ENCODE measurements around the gene OR9Q1.
"Not testable (repeated sequence)": the region's sequence is repeated elsewhere in the genome, so short reads cannot be mapped to it uniquely, and the experiment has no call there.

DNA sequence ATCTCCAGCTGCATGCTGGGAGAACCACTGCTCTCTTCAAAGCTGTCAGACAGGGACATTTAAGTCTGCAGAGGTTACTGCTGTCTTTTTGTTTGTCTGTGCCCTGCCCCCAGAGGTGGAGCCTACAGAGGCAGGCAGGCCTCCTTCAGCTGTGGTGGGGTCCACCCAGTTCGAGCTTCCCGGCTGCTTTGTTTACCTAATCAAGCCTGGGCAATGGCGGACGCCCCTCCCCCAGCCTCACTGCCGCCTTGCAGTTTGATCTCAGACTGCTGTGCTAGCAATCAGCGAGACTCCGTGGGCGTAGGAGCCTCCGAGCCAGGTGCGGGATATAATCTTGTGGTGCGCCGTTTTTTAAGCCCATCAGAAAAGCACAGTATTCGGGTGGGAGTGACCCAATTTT is 24.2 kb upstream of the OR9Q1 start:
- TF ChIP-seq, protein P1, sequence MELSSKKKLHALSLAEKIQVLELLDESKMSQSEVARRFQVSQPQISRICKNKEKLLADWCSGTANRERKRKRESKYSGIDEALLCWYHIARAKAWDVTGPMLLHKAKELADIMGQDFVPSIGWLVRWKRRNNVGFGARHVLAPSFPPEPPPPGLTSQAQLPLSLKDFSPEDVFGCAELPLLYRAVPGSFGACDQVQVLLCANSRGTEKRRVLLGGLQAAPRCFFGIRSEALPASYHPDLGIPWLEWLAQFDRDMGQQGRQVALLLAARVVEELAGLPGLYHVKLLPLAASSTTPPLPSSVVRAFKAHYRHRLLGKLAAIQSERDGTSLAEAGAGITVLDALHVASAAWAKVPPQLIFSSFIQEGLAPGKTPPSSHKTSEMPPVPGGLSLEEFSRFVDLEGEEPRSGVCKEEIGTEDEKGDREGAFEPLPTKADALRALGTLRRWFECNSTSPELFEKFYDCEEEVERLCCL (CRISPR knock-in tag; IDR thresholded peaks at IDR 0.05; ENCODE audit: borderline replicate concordance): not testable (repeated sequence)
- TF ChIP-seq, protein P2, sequence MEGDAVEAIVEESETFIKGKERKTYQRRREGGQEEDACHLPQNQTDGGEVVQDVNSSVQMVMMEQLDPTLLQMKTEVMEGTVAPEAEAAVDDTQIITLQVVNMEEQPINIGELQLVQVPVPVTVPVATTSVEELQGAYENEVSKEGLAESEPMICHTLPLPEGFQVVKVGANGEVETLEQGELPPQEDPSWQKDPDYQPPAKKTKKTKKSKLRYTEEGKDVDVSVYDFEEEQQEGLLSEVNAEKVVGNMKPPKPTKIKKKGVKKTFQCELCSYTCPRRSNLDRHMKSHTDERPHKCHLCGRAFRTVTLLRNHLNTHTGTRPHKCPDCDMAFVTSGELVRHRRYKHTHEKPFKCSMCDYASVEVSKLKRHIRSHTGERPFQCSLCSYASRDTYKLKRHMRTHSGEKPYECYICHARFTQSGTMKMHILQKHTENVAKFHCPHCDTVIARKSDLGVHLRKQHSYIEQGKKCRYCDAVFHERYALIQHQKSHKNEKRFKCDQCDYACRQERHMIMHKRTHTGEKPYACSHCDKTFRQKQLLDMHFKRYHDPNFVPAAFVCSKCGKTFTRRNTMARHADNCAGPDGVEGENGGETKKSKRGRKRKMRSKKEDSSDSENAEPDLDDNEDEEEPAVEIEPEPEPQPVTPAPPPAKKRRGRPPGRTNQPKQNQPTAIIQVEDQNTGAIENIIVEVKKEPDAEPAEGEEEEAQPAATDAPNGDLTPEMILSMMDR (CRISPR knock-in tag; IDR thresholded peaks at IDR 0.05): not testable (repeated sequence)
- not testable (repeated sequence) for TF ChIP-seq ZNF337 (CRISPR knock-in tag; IDR thresholded peaks at IDR 0.05; ENCODE audit: borderline replicate concordance, low read depth); RFX1 (IDR thresholded peaks at IDR 0.05); YY1 (IDR thresholded peaks at IDR 0.05; ENCODE audit: insufficient read depth, insufficient replicate concordance, low read depth, low read length); CEBPG (CRISPR knock-in tag; IDR thresholded peaks at IDR 0.05); FOSL1 (CRISPR knock-in tag; IDR thresholded peaks at IDR 0.05; ENCODE audit: borderline replicate concordance); RFXAP (CRISPR knock-in tag; IDR thresholded peaks at IDR 0.05; ENCODE audit: borderline replicate concordance); TCF12 (IDR thresholded peaks at IDR 0.05); TCF12 (CRISPR knock-in tag; IDR thresholded peaks at IDR 0.05); ZNF75D (CRISPR knock-in tag; IDR thresholded peaks at IDR 0.05; ENCODE audit: borderline replicate concordance); NFE2L2 (IDR thresholded peaks at IDR 0.05; ENCODE audit: low read length); AGO2 (optimal IDR thresholded peaks at IDR 0.05; ENCODE audit: low read depth, low read length); MED13 (CRISPR knock-in tag; IDR thresholded peaks at IDR 0.05)
- TF ChIP-seq, protein P3, sequence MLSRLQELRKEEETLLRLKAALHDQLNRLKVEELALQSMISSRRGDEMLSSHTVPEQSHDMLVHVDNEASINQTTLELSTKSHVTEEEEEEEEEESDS (CRISPR knock-in tag; IDR thresholded peaks at IDR 0.05; ENCODE audit: borderline replicate concordance): not testable (repeated sequence)
